IMR-90 (cell line): ENCODE results near the gene NUP153. TPM values are rescaled to one million over a fixed set of nuclear protein-coding genes. Genes with fewer than 3 reads are reported as not detected.

Source experiments
- ATAC-seq: fragments of 200-7000 bp; cut with Tn5 transposase; 2 replicates; pipeline ENCODE4 v1.9.1; 2020; ENCODE audit warnings: low read depth, mild to moderate bottlenecking, moderate library complexity
- BruUV-seq: library from RNA; stranded (reverse); fragments of 400-500 nt; replicated peaks from 2 replicates; lab custom pipeline; 2021; lab: Mats Ljungman, UMichigan
- CTCF ChIA-PET: fragments of 300-600 bp; formaldehyde crosslinking; extraction: SDS; loops from one replicate; lab custom pipeline; 2021; ENCODE audit warnings: antibody characterized with exemption; lab: Yijun Ruan, JAX
- POLR2A ChIA-PET: fragments of 300-600 bp; sonication (Branson Sonifier 250); formaldehyde crosslinking; loops from one replicate; lab custom pipeline; 2022; ENCODE audit warnings: antibody characterized with exemption; ENCODE audit not compliant: unreplicated experiment; lab: Charles Lee
- DNase-seq: peaks from one replicate; pipeline ENCODE4 v3.0.0; 2013
- H2AFZ ChIP-seq: replicated peaks from 2 replicates; pipeline ENCODE3; 2013; ENCODE audit warnings: low read length, mild to moderate bottlenecking; ENCODE audit not compliant: poor library complexity
- H2AK5ac ChIP-seq: 2 replicates; pipeline ENCODE4 v1.6.1; 2013; ENCODE audit warnings: low read depth, low read length, inconsistent platforms
- H2AK9ac ChIP-seq: replicated peaks from 2 replicates; pipeline ENCODE3; 2013; ENCODE audit warnings: mild to moderate bottlenecking, low read depth, low read length, moderate library complexity; ENCODE audit not compliant: poor library complexity
- H2BK120ac ChIP-seq: 2 replicates; pipeline ENCODE4 v1.6.1; 2013; ENCODE audit warnings: low read depth, low read length, inconsistent platforms
- H2BK15ac ChIP-seq: 3 replicates; pipeline ENCODE4 v1.6.1; 2013; ENCODE audit warnings: low read depth, low read length, inconsistent platforms
- H2BK20ac ChIP-seq: 2 replicates; pipeline ENCODE4 v1.6.1; 2013; ENCODE audit warnings: low read depth, mild to moderate bottlenecking, inconsistent platforms, low read length, moderate library complexity
- H2BK5ac ChIP-seq: 2 replicates; pipeline ENCODE4 v1.6.1; 2013; ENCODE audit warnings: mild to moderate bottlenecking, low read depth, low read length, inconsistent platforms; ENCODE audit not compliant: poor library complexity, severe bottlenecking
- H3K14ac ChIP-seq: replicated peaks from 2 replicates; pipeline ENCODE4 v1.6.1; 2013; ENCODE audit warnings: low read depth, low read length, inconsistent platforms
- H3K18ac ChIP-seq: 2 replicates; pipeline ENCODE4 v1.6.1; 2013; ENCODE audit warnings: low read depth, low read length, control low read depth
- H3K23ac ChIP-seq: 2 replicates; pipeline ENCODE4 v1.6.1; 2013; ENCODE audit warnings: low read depth, low read length, inconsistent platforms
- H3K27ac ChIP-seq: 2 replicates; pipeline ENCODE4 v1.5.1; 2013; ENCODE audit warnings: mild to moderate bottlenecking, control low read depth, low read length; ENCODE audit not compliant: insufficient read depth
- H3K27me3 ChIP-seq: 2 replicates; pipeline ENCODE4 v1.6.1; 2013; ENCODE audit warnings: low read length; ENCODE audit not compliant: control insufficient read depth, insufficient read depth
- H3K36me3 ChIP-seq: 2 replicates; pipeline ENCODE4 v1.6.1; 2013; ENCODE audit warnings: low read length, mixed read lengths; ENCODE audit not compliant: control insufficient read depth, insufficient read depth
- H3K4ac ChIP-seq: 2 replicates; pipeline ENCODE4 v1.6.1; 2013; ENCODE audit warnings: low read depth, low read length, inconsistent platforms
- H3K4me1 ChIP-seq: 2 replicates; pipeline ENCODE4 v1.6.1; 2013; ENCODE audit warnings: low read length, mixed read lengths; ENCODE audit not compliant: control insufficient read depth, insufficient read depth
- H3K4me2 ChIP-seq: 2 replicates; pipeline ENCODE4 v1.6.1; 2013; ENCODE audit warnings: low read depth, mild to moderate bottlenecking, control low read depth, low read length, moderate library complexity
- H3K4me3 ChIP-seq: 2 replicates; pipeline ENCODE4 v1.5.1; 2013; ENCODE audit warnings: low read depth, mild to moderate bottlenecking, control low read depth, low read length, moderate library complexity; ENCODE audit not compliant: insufficient read depth
- H3K56ac ChIP-seq: 2 replicates; pipeline ENCODE4 v1.6.1; 2013; ENCODE audit warnings: low read length, inconsistent platforms; ENCODE audit not compliant: insufficient read depth; ENCODE audit errors: extremely low read depth
- H3K79me1 ChIP-seq, 2 experiments: 2 replicates each; pipeline ENCODE4 v1.6.1; 2013; ENCODE audit warnings: low read length in 2 of 2, inconsistent platforms in 1 of 2, low read depth in 1 of 2
- H3K9ac ChIP-seq: 2 replicates; pipeline ENCODE4 v1.6.1; 2013; ENCODE audit warnings: low read depth, low read length, control low read depth
- H3K9me1 ChIP-seq: 2 replicates; pipeline ENCODE4 v1.6.1; 2013; ENCODE audit warnings: low read length, inconsistent platforms; ENCODE audit not compliant: insufficient read depth
- H3K9me3 ChIP-seq: 2 replicates; pipeline ENCODE4 v1.6.1; 2013; ENCODE audit warnings: low read length; ENCODE audit not compliant: control insufficient read depth, insufficient read depth
- H4K20me1 ChIP-seq: 2 replicates; pipeline ENCODE4 v1.6.1; 2013; ENCODE audit warnings: low read length, inconsistent platforms; ENCODE audit not compliant: insufficient read depth
- H4K5ac ChIP-seq: 2 replicates; pipeline ENCODE4 v1.6.1; 2013; ENCODE audit warnings: mild to moderate bottlenecking, low read depth, low read length, control low read depth
- H4K8ac ChIP-seq, 2 experiments: 2 replicates each; pipeline ENCODE4 v1.6.1; 2013; ENCODE audit warnings: low read depth in 2 of 2, low read length in 2 of 2, control low read depth in 1 of 2, inconsistent platforms in 1 of 2
- H4K91ac ChIP-seq: 2 replicates; pipeline ENCODE4 v1.6.1; 2013; ENCODE audit warnings: low read depth, low read length, inconsistent platforms; ENCODE audit not compliant: insufficient read depth
- MAZ ChIP-seq: IDR thresholded peaks from 2 replicates; pipeline ENCODE4 v1.6.1; 2012; ENCODE audit warnings: low read depth, mild to moderate bottlenecking, low read length, improper control_type of control experiment, moderate library complexity, borderline replicate concordance
- WGBS, 2 experiments: methylation state at CpG; one replicate each; pipeline versions ENCODE4 v1.1.5 to v1.1.7; 2013; ENCODE audit warnings: missing lambda C conversion rate in 2 of 2; ENCODE audit not compliant: insufficient read length in 1 of 2; ENCODE audit errors: extremely low coverage in 2 of 2; 5-methylcytosine and 5-hydroxymethylcytosine counted together
- dilution Hi-C: fragments of 300-500 bp; cut with HindIII; formaldehyde crosslinking; loops from one replicate; pipeline ENCODE4 v1.14.3; 2018; ENCODE audit warnings: low sequenced_read_pairs; ENCODE audit not compliant: unreplicated experiment
- in situ Hi-C: fragments of 300-500 bp; cut with MboI; formaldehyde crosslinking; loops from 3 replicates; pipeline ENCODE4 v1.14.3; 2019; ENCODE audit warnings: low sequenced_read_pairs, inconsistent platforms, mixed read lengths
- intact Hi-C: fragments of 100-400 bp; cut with micrococcal nuclease; formaldehyde crosslinking; loops from 2 replicates; pipeline ENCODE4 v1.10.0; 2022
- polyA plus RNA-seq, 3 experiments: library from polyadenylated mRNA; depleted of rRNA; stranded (reverse); fragments of >200 nt; gene quantifications; 2 replicates each; pipeline ENCODE4 v1.2.3, GENCODE V29; 2012; ENCODE audit warnings: low replicate concordance in 1 of 3
- total RNA-seq: library from RNA; depleted of rRNA; stranded (reverse); fragments of >200 nt; gene quantifications from 2 replicates; pipeline ENCODE4 v1.2.3, GENCODE V29; 2012

NUP153 gene
- total and polyA plus RNA-seq, 2 of the 4 experiments (the other 2 are of a cell fraction) = 17.2 to 39.4 TPM

DNA sequence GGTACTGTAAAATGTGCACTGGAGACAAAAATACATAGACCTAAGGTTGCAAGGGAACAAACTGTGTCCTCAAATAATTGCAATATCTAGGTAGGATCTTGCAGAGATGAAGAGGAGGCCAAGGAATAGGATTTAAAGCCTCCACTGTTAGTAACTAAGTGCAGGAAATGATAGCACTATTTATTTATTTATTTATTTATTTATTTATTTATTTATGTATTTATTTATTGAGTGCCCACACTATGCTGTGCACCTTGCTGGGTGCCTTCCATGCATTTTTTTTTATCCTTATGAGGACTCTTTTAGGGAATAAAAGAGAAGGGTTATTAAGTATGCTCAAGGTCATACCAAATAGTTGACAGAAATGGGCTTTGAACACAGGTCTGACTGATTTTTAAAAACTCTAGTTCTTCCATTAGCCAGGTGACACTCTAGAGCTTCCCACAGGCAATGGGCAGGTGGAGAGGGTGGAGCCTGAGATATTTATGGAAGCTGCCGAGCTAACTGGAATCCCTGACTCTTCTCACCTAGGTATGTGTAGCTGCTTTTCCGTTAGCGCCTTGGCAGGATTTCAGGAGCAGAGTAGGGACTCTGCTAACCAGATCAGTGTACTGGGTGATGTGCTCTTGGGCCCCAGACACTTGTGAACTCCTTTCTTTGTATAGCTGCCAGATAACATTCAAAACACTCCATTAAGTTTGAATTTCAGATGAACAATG is 12.8 kb upstream of the NUP153 start:
- H3K9me3 ChIP-seq = no peaks in the 10 kb centered on the region
- H3K27ac ChIP-seq = no peak overlapping the region
- intact Hi-C loops (no loop called here), dilution Hi-C loops (no loop called here), in situ Hi-C loops (no loop called here)
- DNase-seq = no peak
- no peak overlapping the region for H3K4me2 ChIP-seq
- H3K18ac ChIP-seq = no peak overlapping the region
- peaks cover 10% of the 10 kb centered on the region for H3K4me1 ChIP-seq
- CTCF ChIA-PET = no interaction called here
- no peak overlapping the region for H3K4ac ChIP-seq
- no peak overlapping the region for H4K5ac ChIP-seq
- no peak for TF ChIP-seq MAZ
- POLR2A ChIA-PET = no interaction called here
- no peaks in the 10 kb centered on the region for H3K36me3 ChIP-seq
- WGBS, 2 experiments = no CpG with 5 or more reads among the region's 3 CpGs
- no peak overlapping the region for H2AK5ac ChIP-seq
- no peak overlapping the region for H4K8ac ChIP-seq
- no peak overlapping the region for H2BK120ac ChIP-seq
- no peak overlapping the region for H2BK20ac ChIP-seq
- no peaks in the 10 kb centered on the region for H3K79me1 ChIP-seq
- no peaks in the 10 kb centered on the region for H3K27me3 ChIP-seq
- no peak overlapping the region for H4K91ac ChIP-seq
- no peak for ATAC-seq
- H2AK9ac ChIP-seq = peak overlapping the region; percentile 57
- H3K14ac ChIP-seq = no peak overlapping the region
- no peak overlapping the region for H2BK5ac ChIP-seq
- peaks cover 5% of the 10 kb centered on the region for H3K9me1 ChIP-seq
- no peak overlapping the region for H3K56ac ChIP-seq
- H3K4me3 ChIP-seq = no peak overlapping the region
- no peak overlapping the region for H3K23ac ChIP-seq
- H2BK15ac ChIP-seq = no peak overlapping the region
- no peak overlapping the region for H3K9ac ChIP-seq
- H2AFZ ChIP-seq = peak overlapping the region; percentile 56
- no TSS peak for BruUV-seq
- no peaks in the 10 kb centered on the region for H4K20me1 ChIP-seq
